Endothelial cell of umbilical vein (primary cell): ENCODE results near the gene CCM2. TPM values are rescaled to one million over a fixed set of nuclear protein-coding genes. Genes with fewer than 3 reads are reported as not detected.

Source experiments
- BruUV-seq: library from RNA; stranded (reverse); fragments of 400-500 nt; replicated peaks from 2 replicates; lab custom pipeline; 2021; lab: Mats Ljungman, UMichigan
- CTCF ChIA-PET: fragments of 300-600, 350-600 bp; sonication (Branson Sonifier 250); formaldehyde crosslinking; loops from one replicate; lab custom pipeline; 2021; ENCODE audit warnings: antibody characterized with exemption, inconsistent platforms; lab: Charles Lee
- POLR2A ChIA-PET: fragments of 300-600, 350-600 bp; sonication (Branson Sonifier 250); formaldehyde crosslinking; loops from one replicate; lab custom pipeline; 2021; ENCODE audit warnings: antibody characterized with exemption, inconsistent platforms; lab: Charles Lee
- DNase-seq: peaks from one replicate; pipeline ENCODE4 v3.0.0-alpha.2; 2011; ENCODE audit warnings: low read depth, low spot score
- FAIRE-seq: peaks from 2 replicates; lab custom pipeline; 2011; peaks lifted over from hg19 to GRCh38; lab: Jason Lieb, UNC
- H2AFZ ChIP-seq: 2 replicates; pipeline ENCODE4 v1.6.0; 2012; ENCODE audit warnings: low read depth, low read length, control low read depth, inconsistent platforms
- H3K27ac ChIP-seq: 2 replicates; pipeline ENCODE4 v1.5.1; 2011; ENCODE audit warnings: low read depth, mild to moderate bottlenecking, control low read depth, low read length, moderate library complexity; ENCODE audit not compliant: insufficient read depth
- H3K27me3 ChIP-seq, 2 experiments: 2 replicates each; pipeline versions ENCODE4 v1.6.0 to v1.6.1; 2011; ENCODE audit warnings: low read length in 2 of 2, mixed read lengths in 1 of 2; ENCODE audit not compliant: control insufficient read depth in 2 of 2, insufficient read depth in 2 of 2
- H3K36me3 ChIP-seq, 2 experiments: 2 replicates in 1 of 2; 3 replicates in 1 of 2; pipeline ENCODE4 v1.5.1; 2011; ENCODE audit warnings: low read length in 2 of 2, mild to moderate bottlenecking in 1 of 2, moderate library complexity in 1 of 2; ENCODE audit not compliant: control insufficient read depth in 2 of 2, insufficient read depth in 2 of 2; ENCODE audit errors: extremely low read depth in 1 of 2
- H3K4me1 ChIP-seq: 3 replicates; pipeline ENCODE4 v1.5.1; 2011; ENCODE audit warnings: mild to moderate bottlenecking, low read length; ENCODE audit not compliant: control insufficient read depth, insufficient read depth; ENCODE audit errors: extremely low read depth
- H3K4me2 ChIP-seq: 2 replicates; pipeline ENCODE4 v1.6.1; 2011; ENCODE audit warnings: low read length, control low read depth, mixed read lengths; ENCODE audit not compliant: insufficient read depth
- H3K4me3 ChIP-seq, 3 experiments: fragments of 200-600 bp in 1 of 3; sonication (generic), shearing (Covaris generic) in 1 of 3; replicated peaks in 1 of 3; 2 replicates each; pipeline ENCODE4 v1.5.1; 2011 to 2016; ENCODE audit warnings: control low read depth in 3 of 3, low read length in 3 of 3, mild to moderate bottlenecking in 2 of 3, inconsistent platforms in 1 of 3, low read depth in 1 of 3, moderate library complexity in 1 of 3; ENCODE audit not compliant: insufficient read depth in 1 of 3
- H3K79me2 ChIP-seq: 2 replicates; pipeline ENCODE4 v1.6.0; 2012; ENCODE audit warnings: low read length, inconsistent platforms; ENCODE audit not compliant: control insufficient read depth, insufficient read depth
- H3K9ac ChIP-seq: replicated peaks from 2 replicates; pipeline ENCODE3; 2011; ENCODE audit warnings: low read length, control low read depth; ENCODE audit not compliant: insufficient read depth; ENCODE audit errors: extremely low read depth
- H3K9me1 ChIP-seq: replicated peaks from 3 replicates; pipeline ENCODE4 v1.6.0; 2011; ENCODE audit warnings: mild to moderate bottlenecking, low read length; ENCODE audit not compliant: control insufficient read depth, insufficient read depth; ENCODE audit errors: extremely low read depth
- H3K9me3 ChIP-seq: replicated peaks from 2 replicates; pipeline ENCODE4 v1.5.1; 2012; ENCODE audit warnings: low read length, inconsistent platforms; ENCODE audit not compliant: control insufficient read depth, insufficient read depth
- H4K20me1 ChIP-seq: replicated peaks from 2 replicates; pipeline ENCODE3; 2011; ENCODE audit warnings: mild to moderate bottlenecking, low read length; ENCODE audit not compliant: control insufficient read depth, insufficient read depth; ENCODE audit errors: extremely low read depth
- CTCF ChIP-seq, 2 donors: IDR thresholded peaks; 1 replicate in 1 of 2; 2 replicates in 1 of 2; pipeline ENCODE4 v1.5.1; 2011; ENCODE audit warnings: low read length in 2 of 2, mild to moderate bottlenecking in 2 of 2, moderate library complexity in 2 of 2, control low read depth in 1 of 2, inconsistent platforms in 1 of 2, low read depth in 1 of 2; ENCODE audit not compliant: insufficient read depth in 1 of 2; ENCODE audit errors: extremely low read depth in 1 of 2
- EZH2 ChIP-seq: IDR thresholded peaks from 2 replicates; pipeline ENCODE4 v1.6.1; 2012; ENCODE audit warnings: borderline replicate concordance, low read depth, mild to moderate bottlenecking, moderate library complexity, low read length, inconsistent platforms; ENCODE audit not compliant: severe bottlenecking
- FOS ChIP-seq: IDR thresholded peaks from 2 replicates; pipeline ENCODE4 v1.6.1; 2011; ENCODE audit warnings: mild to moderate bottlenecking, low read length, moderate library complexity, borderline replicate concordance; ENCODE audit not compliant: insufficient read depth
- GATA2 ChIP-seq: IDR thresholded peaks from 2 replicates; pipeline ENCODE4 v1.7.0; 2011; ENCODE audit warnings: low read depth, mild to moderate bottlenecking, moderate library complexity, mixed read lengths, low read length; ENCODE audit not compliant: insufficient read length, insufficient read depth
- JUN ChIP-seq: IDR thresholded peaks from 2 replicates; pipeline ENCODE4 v1.6.1; 2011; ENCODE audit warnings: borderline replicate concordance, low read depth; ENCODE audit not compliant: insufficient read length, insufficient read depth
- MAX ChIP-seq: IDR thresholded peaks from 2 replicates; pipeline ENCODE4 v1.6.1; 2011; ENCODE audit not compliant: insufficient read depth, insufficient read length
- MYC ChIP-seq: IDR thresholded peaks from one replicate; pipeline ENCODE4 v1.6.1; 2011; ENCODE audit warnings: mild to moderate bottlenecking, low read depth, low read length
- POLR2A ChIP-seq: IDR thresholded peaks from 2 replicates; pipeline ENCODE4 v1.6.1; 2012; ENCODE audit warnings: low read depth, mild to moderate bottlenecking, control low read depth, low read length
- POLR2AphosphoS5 ChIP-seq: IDR thresholded peaks from 2 replicates; pipeline ENCODE4 v1.6.1; 2012; ENCODE audit warnings: low read depth, mild to moderate bottlenecking, control low read depth, low read length, moderate library complexity; ENCODE audit not compliant: insufficient read depth
- dilution Hi-C: fragments of 300-500 bp; cut with MboI; formaldehyde crosslinking; loops from one replicate; pipeline ENCODE4 v1.15.0; 2019; ENCODE audit warnings: low sequenced_read_pairs; ENCODE audit not compliant: extremely low pct_ligation_motif_present
- intact Hi-C: fragments of 100-400 bp; cut with micrococcal nuclease; formaldehyde crosslinking; loops from one replicate; pipeline ENCODE4 v1.10.0; 2022
- polyA plus RNA-seq, 4 experiments: library from polyadenylated mRNA; depleted of rRNA in 3 of 4; stranded (reverse) in 3 of 4; unstranded in 1 of 4; fragments of >200 nt; gene quantifications; 2 replicates each; pipeline versions ENCODE4 v1.2.1 to v1.2.3, GENCODE V29; 2011 to 2012; ENCODE audit warnings: missing spikeins in 1 of 4
- total RNA-seq: library from RNA; stranded (reverse); gene quantifications from 2 replicates; pipeline ENCODE4 v1.2.3, GENCODE V29; 2021

The CCM2 gene
- total and polyA plus RNA-seq, 2 donors (not counting 3 experiments of a cell fraction or from before 2014, with no cell fraction given) = 66.1 to 70.4 TPM

GRCh38 chr7:44965441-44965903 lies 34.5 kb upstream of the CCM2 start:
- H4K20me1 ChIP-seq = no peaks in the 10 kb centered on the region
- BruUV-seq = no TSS peak
- ChIA-PET POLR2A (interaction anchor here (0.5 kb wide), 1 partner anchor 128 kb away, joined by 13 read pairs; no protein-coding TSS in a partner anchor), CTCF (interaction anchor here (4.6 to 6.3 kb wide), 2 partner anchors 8 to 171 kb away, joined by 40 to 55 read pairs; no protein-coding TSS in a partner anchor)
- H3K4me3 ChIP-seq = no peak overlapping the region
- intact Hi-C loops = no loop called here
- TF ChIP-seq EZH2 (no peak), POLR2A (no peak), FOS (no peak)
- H3K27me3 ChIP-seq = peaks cover 0 to 4% of the 10 kb centered on the region in 2 experiments
- peaks cover 3% of the 10 kb centered on the region for H3K4me1 ChIP-seq
- no peak overlapping the region for H2AFZ ChIP-seq
- H3K9me1 ChIP-seq = no peaks in the 10 kb centered on the region
- H3K79me2 ChIP-seq = no peaks in the 10 kb centered on the region
- no peak overlapping the region for H3K4me2 ChIP-seq
- no peak overlapping the region for H3K27ac ChIP-seq
- dilution Hi-C loops = no loop called here
- no peak for FAIRE-seq
- no peaks in the 10 kb centered on the region for H3K9me3 ChIP-seq
- no peak for DNase-seq
- H3K36me3 ChIP-seq = no peaks in the 10 kb centered on the region
- no peak overlapping the region for H3K9ac ChIP-seq

- dilution Hi-C loops = no loop called here
- no peak for FAIRE-seq
These were observed 33.9 kb upstream of the CCM2 start for GRCh38 chr7:44965937-44966730.

More at GRCh38 chr7:44965937-44966730, 33.9 kb upstream of the CCM2 start:
- CTCF ChIA-PET = interaction anchor here (4.6 to 6.3 kb wide), 2 partner anchors 7 to 170 kb away, joined by 40 to 55 read pairs; no protein-coding TSS in a partner anchor
- BruUV-seq = no TSS peak
- Histone ChIP-seq H4K20me1 (no peaks in the 10 kb centered on the region), H3K9ac (no peak overlapping the region), H3K4me2 (no peak overlapping the region), H3K9me1 (no peaks in the 10 kb centered on the region), H3K79me2 (no peaks in the 10 kb centered on the region), H3K27me3 (peaks cover 0 to 4% of the 10 kb centered on the region in 2 experiments), H3K4me3 (no peak overlapping the region), H3K36me3 (no peaks in the 10 kb centered on the region), H3K27ac (no peak overlapping the region), H3K4me1 (peaks cover 3% of the 10 kb centered on the region), H2AFZ (no peak overlapping the region), H3K9me3 (no peaks in the 10 kb centered on the region)
- POLR2A ChIA-PET = no interaction called here
- no peak for TF ChIP-seq MAX
- TF ChIP-seq CTCF (IDR thresholded peaks at IDR 0.05; ENCODE audit: extremely low read depth in 1 of 2, insufficient read depth in 1 of 2, low read depth in 1 of 2, low read length in 2 of 2) = no peak
- TF ChIP-seq MYC = no peak
- no peak for TF ChIP-seq GATA2
- no peak for TF ChIP-seq JUN
- no peak for TF ChIP-seq EZH2
- TF ChIP-seq FOS = no peak
- TF ChIP-seq POLR2AphosphoS5 = no peak
- no peak for TF ChIP-seq POLR2A
- intact Hi-C loops = no loop called here
- no peak for DNase-seq
